Activated T-helper 1 cell treated with anti-CD3 and anti-CD28 coated beads, Interleukin-12 subunit alpha, Interleukin-12 subunit beta, Interleukin-2, Interleukin-4 antibody, amounts not matched to agents 30 ng/mL and 10 ng/mL and 1 ng/mL, durations not matched to agents 14 hours and 24 hours and 36 hours (primary cell): Measurements from ENCODE around the gene CTNNA1. TPM values are rescaled to one million over a fixed set of nuclear protein-coding genes. Genes with fewer than 3 reads are reported as not detected.

ENCODE experiments used
- DNase-seq: peaks from one replicate; pipeline ENCODE4 v3.0.0; 2021; ENCODE audit warnings: low spot score
- H3K27ac Mint-ChIP-seq: one replicate; pipeline ENCODE4 v1.8.0; 2021; ENCODE audit warnings: mild to moderate bottlenecking, mixed read lengths
- H3K27me3 Mint-ChIP-seq: one replicate; pipeline ENCODE4 v1.8.0; 2022; ENCODE audit warnings: mild to moderate bottlenecking, moderate library complexity, mixed read lengths; ENCODE audit not compliant: insufficient read depth
- H3K36me3 Mint-ChIP-seq: one replicate; pipeline ENCODE4 v1.8.0; 2021; ENCODE audit warnings: low read depth, mixed read lengths
- H3K4me1 Mint-ChIP-seq: one replicate; pipeline ENCODE4 v1.8.0; 2021; ENCODE audit warnings: low read depth, mixed read lengths
- H3K4me3 Mint-ChIP-seq: one replicate; pipeline ENCODE4 v1.8.0; 2021; ENCODE audit warnings: mild to moderate bottlenecking, moderate library complexity, mixed read lengths
- H3K9me3 Mint-ChIP-seq: one replicate; pipeline ENCODE4 v1.8.0; 2021; ENCODE audit warnings: mixed read lengths
- intact Hi-C: fragments of 100-400 bp; cut with micrococcal nuclease; formaldehyde crosslinking; loops from one replicate; pipeline ENCODE4 v1.15.1; 2024
- total RNA-seq: library from RNA; stranded (reverse); gene quantifications from 2 replicates; pipeline ENCODE4 v1.2.3, GENCODE V29; 2022

CTNNA1 gene
- total RNA-seq, 1 donor from 2014 or later: 58.0 TPM

GRCh38 chr5:138942861-138943260 is 189.6 kb downstream of the CTNNA1 start:
- intact Hi-C loops: no loop called here
- no peak for DNase-seq
- H3K27ac Mint-ChIP-seq: no peak overlapping the region
- peaks cover 24% of the 10 kb centered on the region for H3K4me1 Mint-ChIP-seq
- no peaks in the 10 kb centered on the region for H3K27me3 Mint-ChIP-seq
- no peak overlapping the region for H3K4me3 Mint-ChIP-seq
- no peaks in the 10 kb centered on the region for H3K36me3 Mint-ChIP-seq
- no peaks in the 10 kb centered on the region for H3K9me3 Mint-ChIP-seq

- H3K36me3 Mint-ChIP-seq: no peaks in the 10 kb centered on the region
- intact Hi-C loops: no loop called here
- no peaks in the 10 kb centered on the region for H3K9me3 Mint-ChIP-seq
- no peaks in the 10 kb centered on the region for H3K27me3 Mint-ChIP-seq
- H3K4me3 Mint-ChIP-seq: no peak overlapping the region
- H3K4me1 Mint-ChIP-seq: peaks cover 17% of the 10 kb centered on the region
- no peak overlapping the region for H3K27ac Mint-ChIP-seq
- DNase-seq: no peak
Observed at GRCh38 chr5:138943599-138944173, 190.5 kb downstream of the CTNNA1 start.

GRCh38 chr5:138944527-138945322 is 191.5 kb downstream of the CTNNA1 start:
- H3K27ac Mint-ChIP-seq: no peak overlapping the region
- no peaks in the 10 kb centered on the region for H3K27me3 Mint-ChIP-seq

GRCh38 chr5:138945421-138946240 is 192.4 kb downstream of the CTNNA1 start:
- intact Hi-C loops: no loop called here
- Mint-ChIP-seq H3K9me3 (no peaks in the 10 kb centered on the region), H3K27me3 (no peaks in the 10 kb centered on the region)

More at GRCh38 chr5:138944527-138945322, 191.5 kb downstream of the CTNNA1 start:
- no peak overlapping the region for H3K4me3 Mint-ChIP-seq
- intact Hi-C loops: no loop called here
- no peaks in the 10 kb centered on the region for H3K36me3 Mint-ChIP-seq
- peaks cover 11% of the 10 kb centered on the region for H3K4me1 Mint-ChIP-seq
- no peaks in the 10 kb centered on the region for H3K9me3 Mint-ChIP-seq
- no peak for DNase-seq

GRCh38 chr5:138946241-138946623 is 193.0 kb downstream of the CTNNA1 start:
- Mint-ChIP-seq H3K27me3 (no peaks in the 10 kb centered on the region), H3K9me3 (no peaks in the 10 kb centered on the region), H3K4me3 (no peak overlapping the region), H3K27ac (no peak overlapping the region), H3K4me1 (peaks cover under 1% of the 10 kb centered on the region), H3K36me3 (no peaks in the 10 kb centered on the region)
- intact Hi-C loops: no loop called here
- DNase-seq: no peak

More at GRCh38 chr5:138945421-138946240, 192.4 kb downstream of the CTNNA1 start:
- Mint-ChIP-seq H3K4me3 (no peak overlapping the region), H3K4me1 (peaks cover 7% of the 10 kb centered on the region), H3K27ac (no peak overlapping the region), H3K36me3 (no peaks in the 10 kb centered on the region)
- no peak for DNase-seq

- H3K4me1 Mint-ChIP-seq: no peaks in the 10 kb centered on the region
- no peaks in the 10 kb centered on the region for H3K9me3 Mint-ChIP-seq
- no peaks in the 10 kb centered on the region for H3K36me3 Mint-ChIP-seq
- no peak overlapping the region for H3K4me3 Mint-ChIP-seq
- DNase-seq: no peak
- no peak overlapping the region for H3K27ac Mint-ChIP-seq
- intact Hi-C loops: no loop called here
- no peaks in the 10 kb centered on the region for H3K27me3 Mint-ChIP-seq
Observed at GRCh38 chr5:138946831-138947560, 193.8 kb downstream of the CTNNA1 start.

- no peak for DNase-seq
- Mint-ChIP-seq H3K4me3 (no peak overlapping the region), H3K9me3 (no peaks in the 10 kb centered on the region), H3K27ac (no peak overlapping the region), H3K27me3 (no peaks in the 10 kb centered on the region), H3K4me1 (no peaks in the 10 kb centered on the region), H3K36me3 (no peaks in the 10 kb centered on the region)
- intact Hi-C loops: no loop called here
Observed at GRCh38 chr5:138947780-138948179, 194.6 kb downstream of the CTNNA1 start.

GRCh38 chr5:138948471-138949222 is 195.4 kb downstream of the CTNNA1 start:
- Mint-ChIP-seq H3K27ac (no peak overlapping the region), H3K27me3 (no peaks in the 10 kb centered on the region), H3K4me3 (no peak overlapping the region), H3K4me1 (peaks cover 7% of the 10 kb centered on the region), H3K36me3 (no peaks in the 10 kb centered on the region), H3K9me3 (no peaks in the 10 kb centered on the region)
- intact Hi-C loops: no loop called here
- no peak for DNase-seq

- no peaks in the 10 kb centered on the region for H3K27me3 Mint-ChIP-seq
- H3K4me3 Mint-ChIP-seq: no peak overlapping the region
- no peaks in the 10 kb centered on the region for H3K9me3 Mint-ChIP-seq
- intact Hi-C loops: no loop called here
- no peak overlapping the region for H3K27ac Mint-ChIP-seq
- peaks cover 12% of the 10 kb centered on the region for H3K4me1 Mint-ChIP-seq
- DNase-seq: no peak
- no peaks in the 10 kb centered on the region for H3K36me3 Mint-ChIP-seq
Observed at GRCh38 chr5:138949223-138949574, 196.0 kb downstream of the CTNNA1 start.

- Mint-ChIP-seq H3K9me3 (no peaks in the 10 kb centered on the region), H3K4me1 (peaks cover 12% of the 10 kb centered on the region), H3K27ac (no peak overlapping the region), H3K27me3 (no peaks in the 10 kb centered on the region), H3K4me3 (no peak overlapping the region), H3K36me3 (no peaks in the 10 kb centered on the region)
- no peak for DNase-seq
- intact Hi-C loops: no loop called here
Observed at GRCh38 chr5:138949988-138950387, 196.8 kb downstream of the CTNNA1 start.

GRCh38 chr5:138950421-138951031 is 197.3 kb downstream of the CTNNA1 start:
- no peaks in the 10 kb centered on the region for H3K9me3 Mint-ChIP-seq
- DNase-seq: no peak
- intact Hi-C loops: no loop called here
- H3K27me3 Mint-ChIP-seq: no peaks in the 10 kb centered on the region
- no peak overlapping the region for H3K4me3 Mint-ChIP-seq
- H3K4me1 Mint-ChIP-seq: peaks cover 12% of the 10 kb centered on the region
- no peak overlapping the region for H3K27ac Mint-ChIP-seq
- H3K36me3 Mint-ChIP-seq: no peaks in the 10 kb centered on the region
